LNCaP clone FGC (cell line): Measurements from ENCODE around the gene GSTO1.

Source experiments
- DNase-seq: peaks from one replicate; pipeline ENCODE4 v3.0.0-alpha.2; 2011; ENCODE audit warnings: low read depth
- H3K4me3 ChIP-seq: 2 replicates; pipeline ENCODE4 v1.5.1; 2011; ENCODE audit warnings: mild to moderate bottlenecking, low read depth, low read length, control low read depth
- CTCF ChIP-seq: IDR thresholded peaks from 2 replicates; pipeline ENCODE4 v1.5.1; 2012; ENCODE audit warnings: mild to moderate bottlenecking; ENCODE audit not compliant: control insufficient read depth, insufficient read depth; ENCODE audit errors: extremely low read depth

Gene GSTO1

GRCh38 chr10:104223304-104223703 is 31.4 kb upstream of the GSTO1 start:
- no peak overlapping the region for H3K4me3 ChIP-seq
- TF ChIP-seq CTCF = no peak
- DNase-seq = no peak

- TF ChIP-seq CTCF = no peak
- H3K4me3 ChIP-seq = no peak overlapping the region
- DNase-seq = no peak
These were observed 24.2 kb upstream of the GSTO1 start for GRCh38 chr10:104230490-104230889.

- TF ChIP-seq CTCF = no peak
- peak within 1 kb of the TSS; percentile 79 for H3K4me3 ChIP-seq
- DNase-seq = peak; percentile 88
These were observed 22.7 kb upstream of the GSTO1 start, which contains the start of gene CFAP43 for GRCh38 chr10:104231784-104232612. Gene CFAP43 (minus strand): TSS chr10:104232364. CDS start chr10:104232246, 118 bp downstream.

GRCh38 chr10:104232613-104233102 is 22.0 kb upstream of the GSTO1 start:
- TF ChIP-seq CTCF = no peak
- H3K4me3 ChIP-seq = peak overlapping the region; percentile 79
- DNase-seq = no peak

GRCh38 chr10:104233817-104234216 is 20.9 kb upstream of the GSTO1 start:
- TF ChIP-seq CTCF = no peak
- DNase-seq = no peak
- no peak overlapping the region for H3K4me3 ChIP-seq

- no peak for TF ChIP-seq CTCF
- H3K4me3 ChIP-seq = no peak overlapping the region
- no peak for DNase-seq
These were observed 19.8 kb upstream of the GSTO1 start for GRCh38 chr10:104234934-104235333.
